ENCODE measurements around the gene CIB4. TPM values are rescaled to one million over a fixed set of nuclear protein-coding genes. Genes with fewer than 3 reads are reported as not detected.

CIB4 gene
- total RNA-seq, 4 donors from 2014 or later, result 1.1 TPM; not detected in 3

- TF ChIP-seq CTCF (IDR thresholded peaks at IDR 0.05; ENCODE audit: low read depth), result no peak
Observed at GRCh38 chr2:26537069-26537825, 103.9 kb downstream of the CIB4 start.

DNA sequence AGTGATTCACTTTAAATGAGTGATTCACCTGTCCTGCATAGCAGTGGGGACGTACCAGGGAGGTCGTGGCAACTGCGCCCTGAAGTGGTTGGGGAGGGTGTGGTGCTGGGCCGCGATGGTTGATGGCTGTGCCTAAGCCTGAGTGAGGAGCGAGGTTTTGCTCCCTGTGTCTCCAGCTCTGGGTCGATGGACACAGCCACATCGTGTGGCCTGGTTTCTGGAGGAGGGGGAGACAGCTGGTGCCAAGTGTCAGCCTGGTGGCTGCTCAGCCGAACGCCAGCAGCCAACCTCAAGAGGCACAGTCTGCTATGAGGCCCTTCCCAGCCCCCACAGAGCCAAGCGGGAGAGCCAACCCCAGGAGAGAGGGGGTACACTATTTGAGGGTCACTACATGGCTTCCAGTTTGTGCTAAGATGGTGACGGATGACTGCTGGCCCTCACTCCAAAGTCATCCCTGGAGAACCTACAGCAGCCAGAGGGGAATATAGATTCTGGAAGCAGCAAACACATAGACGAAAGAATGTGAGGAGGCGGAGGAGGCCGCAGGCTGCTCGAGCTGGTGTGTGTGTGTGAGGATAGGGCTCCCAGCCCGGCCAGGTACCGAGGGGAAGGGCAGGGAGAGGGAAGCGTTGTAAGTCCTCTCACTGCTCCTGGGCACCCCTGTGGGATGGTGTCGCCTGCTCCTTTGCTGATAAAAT is 104.6 kb downstream of the CIB4 start:
- TF ChIP-seq CTCF (IDR thresholded peaks at IDR 0.05; ENCODE audit: low read depth), result no peak

- no peak for TF ChIP-seq CTCF (IDR thresholded peaks at IDR 0.05; ENCODE audit: low read depth)
Observed at GRCh38 chr2:26535663-26536275, 105.4 kb downstream of the CIB4 start.

- no peak for TF ChIP-seq CTCF (IDR thresholded peaks at IDR 0.05; ENCODE audit: low read depth)
Observed at GRCh38 chr2:26534865-26535662, 106.1 kb downstream of the CIB4 start.

- no peak for TF ChIP-seq CTCF (IDR thresholded peaks at IDR 0.05; ENCODE audit: low read depth)
Observed at GRCh38 chr2:26534098-26534864, 106.9 kb downstream of the CIB4 start.

DNA sequence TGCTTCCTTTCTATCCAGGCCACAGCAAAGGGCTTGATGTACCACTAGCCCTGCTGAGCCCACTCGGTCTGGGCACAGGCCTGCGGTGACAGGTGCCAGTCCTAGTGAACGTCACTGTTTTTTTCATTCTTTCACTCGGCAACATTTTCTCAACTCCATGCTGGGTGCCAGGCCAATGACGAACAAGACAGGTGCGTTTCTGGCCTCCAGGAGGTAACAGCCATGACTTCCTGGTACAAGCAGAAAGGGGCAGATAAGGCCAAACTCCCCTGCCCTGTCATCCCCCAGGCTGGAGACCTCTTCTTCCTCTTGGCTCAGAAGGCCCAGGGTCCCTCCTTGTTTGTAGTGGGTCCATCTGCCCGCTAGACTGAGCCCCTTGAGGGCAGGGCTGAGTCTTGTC is 107.5 kb downstream of the CIB4 start:
- TF ChIP-seq CTCF (IDR thresholded peaks at IDR 0.05; ENCODE audit: low read depth), result no peak
